Ishikawa (cell line): ENCODE measurements around the gene PSMD2.

Experiments used
- CEBPB ChIP-seq: IDR thresholded peaks from 2 replicates; pipeline ENCODE4 v1.6.1; 2012
- YY1 ChIP-seq: IDR thresholded peaks from 2 replicates; pipeline ENCODE4 v1.6.1; 2012; ENCODE audit warnings: low read depth

DNA sequence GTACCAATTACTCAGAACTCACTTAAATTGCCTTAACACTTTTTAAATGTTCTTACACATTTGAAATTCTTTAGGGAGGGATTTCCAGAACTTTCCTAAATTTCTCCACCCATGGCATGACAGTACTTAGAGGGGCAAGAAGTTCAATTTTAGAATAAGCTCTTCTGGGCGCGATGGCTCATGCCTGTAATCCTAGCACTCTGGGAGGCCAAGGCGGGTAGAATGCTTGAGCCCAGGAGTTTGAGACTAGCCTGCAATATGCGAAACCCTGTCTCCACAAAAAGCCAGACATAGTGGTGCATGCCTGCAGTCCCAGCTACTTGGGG is 49.0 kb downstream of the PSMD2 start:
- TF ChIP-seq YY1, result no peak
- TF ChIP-seq CEBPB, result no peak
